GM19351 (cell line): Measurements from ENCODE around the gene SQSTM1.

Experiments
- ATAC-seq: cut with Tn5 transposase; IDR thresholded peaks from one replicate; pipeline ENCODE4 v1.9.1; 2021; ENCODE audit warnings: mild to moderate bottlenecking, moderate library complexity; ENCODE audit not compliant: unreplicated experiment

SQSTM1 gene

DNA sequence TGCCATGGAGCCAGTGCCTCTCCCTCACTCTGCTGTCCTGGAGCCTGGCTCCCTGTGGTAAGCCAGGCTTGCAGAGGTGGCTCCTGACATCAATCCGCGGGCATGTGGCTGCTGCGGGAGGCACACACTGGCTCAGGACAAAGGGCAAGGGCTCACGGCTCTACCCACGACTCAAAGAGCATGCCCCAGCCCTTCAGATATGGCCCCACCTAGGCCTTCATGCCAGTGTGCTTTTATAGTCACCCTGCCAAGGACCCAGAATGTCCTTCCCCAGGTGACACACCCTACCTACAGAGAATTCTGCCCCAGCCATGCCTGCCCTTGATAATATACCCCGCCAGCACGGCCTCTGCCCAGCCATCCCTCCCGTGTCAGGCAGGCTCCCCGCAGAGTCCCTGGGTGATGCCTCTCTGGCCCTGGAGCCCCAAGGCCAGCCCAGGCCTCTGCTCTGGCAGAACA, 15.6 kb upstream of the SQSTM1 start:
- ATAC-seq, result no peak

DNA sequence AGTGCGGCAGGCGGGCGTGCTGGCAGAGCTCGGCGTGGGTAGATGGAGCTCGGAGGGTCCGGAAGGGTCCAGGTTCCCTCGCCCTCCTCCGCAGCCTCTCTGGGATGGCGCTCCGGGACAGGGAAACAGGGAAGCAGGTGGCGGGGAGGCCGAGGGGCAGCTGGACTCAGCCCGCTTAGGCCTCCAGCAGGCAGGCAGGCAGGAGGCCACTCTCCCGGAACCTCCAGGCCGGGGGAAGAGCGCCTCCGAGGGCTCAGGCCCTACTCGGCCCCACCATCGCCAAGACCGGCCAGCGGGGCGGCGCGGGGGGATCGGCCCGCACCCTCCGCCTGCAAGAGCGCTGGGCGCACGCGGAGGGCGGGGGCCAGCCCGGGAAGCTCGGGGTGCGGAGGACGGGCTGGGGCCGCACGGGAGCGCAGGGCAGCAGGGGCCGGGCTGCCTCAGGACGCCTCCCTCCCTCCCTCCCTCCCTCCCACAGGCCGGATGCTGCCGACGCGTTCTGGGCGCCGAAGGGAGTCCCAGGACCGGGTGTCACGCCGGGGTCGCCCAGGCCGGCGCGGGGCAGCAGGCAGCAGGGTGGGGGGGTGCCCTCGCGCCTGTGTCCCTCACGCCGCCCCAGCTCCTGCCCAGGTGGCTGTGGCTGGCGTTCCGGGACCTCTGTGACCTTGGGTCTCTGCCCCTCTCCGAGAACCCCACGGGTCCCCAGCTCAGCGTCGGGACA, 15.0 kb upstream of the SQSTM1 start:
- peak; percentile 24 for ATAC-seq

DNA sequence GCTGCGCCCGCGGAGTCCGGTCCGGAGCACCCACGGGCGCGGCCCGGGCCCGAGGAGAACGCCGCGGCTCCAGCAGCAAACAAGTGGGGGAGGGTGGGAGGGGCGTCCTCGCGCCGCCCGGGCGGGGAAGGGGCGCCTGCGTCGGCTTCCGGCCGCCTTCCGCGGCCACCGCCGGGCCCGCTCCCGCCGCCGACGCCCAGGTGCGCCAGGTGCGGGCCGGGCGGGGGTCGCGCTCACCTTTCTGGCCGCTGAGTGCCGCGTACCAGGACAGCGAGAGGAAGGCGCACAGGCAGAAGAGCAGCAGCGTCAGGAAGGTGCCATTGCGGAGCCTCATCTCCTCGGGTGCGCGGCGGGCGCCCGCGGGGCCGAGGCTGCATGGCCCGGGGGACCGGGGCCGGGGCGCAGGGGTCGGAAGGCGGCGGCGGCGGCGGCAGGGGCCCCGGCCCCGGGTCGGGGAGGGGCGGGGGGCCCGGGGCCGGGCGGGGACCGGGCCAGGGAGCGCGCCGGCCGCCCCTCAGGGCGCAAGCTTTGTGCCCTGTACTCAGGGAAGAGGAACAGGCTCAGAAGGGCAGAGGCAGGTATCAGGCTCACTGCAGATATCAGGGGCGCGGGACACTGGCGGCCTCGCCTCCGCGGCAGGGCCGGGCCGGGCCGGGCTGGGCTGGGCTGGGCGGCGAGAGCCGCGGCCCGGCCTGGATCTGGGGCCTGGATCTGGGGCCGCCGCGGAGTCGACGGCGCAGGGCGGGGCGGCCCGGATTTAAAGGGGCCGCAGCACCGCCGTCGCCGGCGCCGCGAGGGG, 14.3 kb upstream of the SQSTM1 start, which contains the start of gene MGAT4B:
Gene MGAT4B, minus strand, starts transcription at position 617 of the 799 bp plus-strand sequence. Its CDS starts 283 bp downstream, at position 334.
- ATAC-seq, result peak; percentile 67

DNA sequence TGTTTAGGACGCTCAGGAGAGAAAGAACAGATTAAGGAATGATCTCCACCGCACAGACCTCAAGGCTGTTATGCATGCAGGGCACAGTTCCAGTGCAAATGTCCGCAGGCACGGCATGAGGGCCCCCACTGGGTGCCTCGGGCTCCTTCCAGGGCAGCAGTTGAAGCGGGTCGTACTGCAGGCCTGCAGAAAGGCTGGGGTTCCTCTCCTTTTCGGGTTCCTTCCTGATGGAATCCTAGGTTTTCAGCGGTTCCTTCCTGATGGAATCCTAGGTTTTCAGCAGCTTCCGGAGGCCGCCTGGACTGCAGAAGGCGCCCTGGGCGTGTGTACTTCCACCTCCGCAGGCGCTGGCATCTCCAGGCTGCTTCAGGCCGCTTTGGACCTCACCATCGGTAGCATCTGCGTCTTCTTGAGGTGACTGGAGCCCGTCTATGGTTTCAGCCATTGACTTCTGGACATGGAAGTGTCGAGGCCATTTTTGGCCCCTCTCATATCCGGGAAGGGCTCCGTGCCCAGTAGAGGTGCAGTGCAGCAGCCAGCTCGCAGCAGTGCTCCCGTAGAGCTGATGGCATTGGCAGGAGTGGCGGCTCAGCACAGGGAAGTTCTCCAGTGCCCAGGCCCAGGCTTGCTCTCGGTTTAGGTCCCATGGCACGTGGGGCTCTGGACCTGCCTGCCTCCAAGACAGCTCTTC, 8.4 kb upstream of the SQSTM1 start:
- no peak for ATAC-seq

DNA sequence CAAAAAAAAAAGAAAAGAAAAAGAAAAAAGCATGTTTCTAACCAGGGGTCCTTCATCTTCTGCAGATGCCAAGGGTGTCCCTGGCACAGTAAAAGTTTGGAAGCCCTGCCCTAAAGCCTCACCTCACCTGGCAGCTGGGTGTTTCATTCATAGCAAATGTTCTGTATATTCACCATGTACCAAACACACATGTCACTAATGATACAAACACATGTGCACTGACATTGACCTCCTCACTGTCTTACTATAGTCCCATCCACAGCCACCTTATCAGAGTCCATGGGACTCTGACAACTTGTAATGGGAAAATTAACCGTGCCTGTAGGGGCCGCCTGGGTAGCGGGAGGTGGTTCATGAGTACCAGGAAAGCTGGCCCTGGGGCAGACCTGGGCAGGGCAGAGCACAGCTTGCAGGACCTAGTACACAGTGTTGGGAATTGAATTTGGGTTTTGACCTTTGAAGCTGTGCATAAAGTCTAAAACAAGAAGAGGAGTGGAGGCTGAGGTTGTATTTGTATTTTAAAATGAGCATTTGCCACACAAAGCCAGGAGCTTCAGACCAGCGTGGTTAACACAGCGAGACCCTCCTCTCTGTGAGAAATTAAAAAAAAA, 7.6 kb upstream of the SQSTM1 start:
- no peak for ATAC-seq

DNA sequence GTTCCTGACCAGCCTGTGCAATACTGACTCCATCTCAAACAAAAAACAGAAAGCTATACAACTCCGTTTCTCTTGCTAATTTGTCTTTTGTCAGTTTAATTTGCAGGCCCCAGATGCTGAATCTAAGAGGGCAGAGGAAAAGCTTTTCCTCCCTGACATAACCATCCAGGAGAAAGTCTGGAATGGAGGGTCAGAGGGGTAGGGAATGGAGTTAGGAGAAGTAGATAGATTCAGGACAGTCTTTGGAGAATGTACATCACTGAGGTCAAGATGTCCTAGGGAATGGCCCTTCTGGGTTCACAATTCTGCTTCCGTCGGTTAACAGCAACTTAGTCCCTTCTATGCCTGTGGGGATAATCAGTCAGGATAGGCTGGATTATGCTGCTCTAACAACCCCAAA, 6.6 kb upstream of the SQSTM1 start:
- ATAC-seq, result no peak

DNA sequence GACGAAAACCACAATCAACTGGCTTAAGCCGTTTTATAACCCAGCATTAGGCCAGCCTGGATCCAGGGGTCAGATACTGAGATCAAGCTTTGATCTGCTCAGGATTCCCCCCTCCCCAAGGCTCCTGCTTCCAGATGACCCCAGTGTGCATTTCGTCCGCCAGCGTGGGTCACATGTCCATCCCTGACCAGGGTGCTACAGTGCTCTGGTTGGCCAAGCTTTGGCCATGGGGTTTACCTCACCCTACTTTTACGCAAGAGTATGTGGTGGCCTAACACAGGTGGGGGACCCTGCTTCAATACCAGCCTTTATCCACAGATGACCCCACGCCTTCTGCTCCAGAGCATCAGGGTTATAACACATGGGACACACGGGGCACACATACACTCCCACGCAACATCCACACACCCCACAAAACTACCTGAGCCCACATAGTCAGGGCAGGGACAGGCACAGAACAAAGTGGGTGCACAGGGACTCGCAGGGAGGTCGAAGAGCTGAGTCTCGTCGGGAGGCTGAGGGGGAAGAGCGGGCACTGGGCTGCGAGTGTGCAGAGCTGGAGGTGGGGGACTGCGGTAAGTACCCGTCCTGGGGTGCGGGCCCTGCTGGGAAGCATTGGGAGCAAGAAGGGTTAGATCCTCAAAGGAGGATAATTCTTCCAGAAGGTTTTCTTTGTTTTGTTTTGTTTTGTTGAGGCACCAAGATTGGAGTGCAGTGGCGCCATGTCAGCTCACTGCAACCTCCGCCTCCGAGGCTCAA, 5.0 kb upstream of the SQSTM1 start:
- no peak for ATAC-seq

DNA sequence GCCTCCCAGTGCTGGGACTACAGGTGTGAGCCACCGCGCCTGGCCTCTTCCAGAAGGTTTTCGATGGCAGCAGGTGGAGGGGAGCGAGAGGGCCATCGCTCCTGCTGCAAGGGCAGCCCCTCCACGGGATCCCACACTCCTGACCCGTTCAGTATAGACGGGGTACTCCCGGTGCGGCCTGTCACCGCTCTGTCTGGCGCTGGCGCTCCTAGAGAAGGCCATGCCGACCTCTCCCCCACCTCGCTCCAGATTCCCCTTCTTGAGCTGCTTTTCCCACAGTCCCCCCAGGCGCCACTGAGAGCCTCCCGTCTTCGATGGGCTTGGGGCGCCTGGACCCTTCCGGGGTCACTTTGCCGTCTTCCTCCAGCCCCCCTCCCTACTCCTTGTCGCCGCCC, 4.3 kb upstream of the SQSTM1 start:
- ATAC-seq, result no peak

DNA sequence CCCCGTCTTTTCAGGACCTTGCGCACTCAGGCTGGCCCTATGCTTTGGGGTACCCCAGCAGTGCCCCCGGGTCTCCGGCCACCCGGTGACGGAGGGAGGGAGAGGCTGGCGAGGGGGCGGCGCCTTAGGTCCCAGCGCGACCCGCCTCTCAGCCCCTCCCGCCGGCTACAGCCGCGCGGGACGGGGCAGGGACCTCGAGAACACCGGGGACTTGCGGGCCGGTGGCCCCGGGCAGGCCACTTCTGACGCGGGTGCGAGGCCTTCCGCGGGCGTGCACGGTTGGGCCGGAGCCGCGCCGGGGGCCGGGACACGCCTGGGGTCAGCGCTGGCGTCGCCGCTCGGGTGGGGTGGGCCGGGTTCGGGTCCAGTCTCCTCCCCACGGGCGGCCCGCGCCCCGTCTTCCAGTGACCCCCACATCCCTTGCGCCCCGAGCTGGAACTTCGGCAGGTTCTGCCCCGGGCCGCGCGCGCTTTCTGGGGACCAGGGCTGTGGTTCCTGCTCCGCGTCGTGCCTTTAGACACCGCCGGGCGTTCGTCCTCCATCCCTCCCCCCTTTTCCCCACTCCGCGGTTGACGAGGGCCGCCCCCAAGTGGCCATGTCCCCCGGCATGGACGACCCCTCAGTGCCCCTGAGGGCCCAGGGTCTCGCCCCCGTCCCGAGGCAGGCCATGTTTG, 3.8 kb upstream of the SQSTM1 start:
- no peak for ATAC-seq

DNA sequence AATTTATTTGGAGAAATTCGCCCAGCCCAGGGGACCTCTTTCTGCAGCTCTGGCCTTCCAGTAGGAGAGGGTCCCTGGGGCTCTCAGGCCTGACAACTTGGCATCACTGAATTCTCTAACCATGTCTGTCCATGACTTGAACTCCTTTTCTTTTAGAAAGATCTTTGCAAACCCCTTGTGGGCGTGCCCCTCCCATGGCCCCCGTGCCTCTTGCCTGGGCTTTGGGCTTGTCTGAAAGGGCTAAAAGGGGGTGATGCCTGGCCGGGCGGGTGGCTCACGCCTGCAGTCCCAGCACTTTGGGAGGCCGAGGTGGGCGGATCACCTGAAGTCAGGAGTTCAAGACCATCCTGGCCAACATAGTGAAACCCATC, 3.2 kb upstream of the SQSTM1 start:
- ATAC-seq, result no peak

DNA sequence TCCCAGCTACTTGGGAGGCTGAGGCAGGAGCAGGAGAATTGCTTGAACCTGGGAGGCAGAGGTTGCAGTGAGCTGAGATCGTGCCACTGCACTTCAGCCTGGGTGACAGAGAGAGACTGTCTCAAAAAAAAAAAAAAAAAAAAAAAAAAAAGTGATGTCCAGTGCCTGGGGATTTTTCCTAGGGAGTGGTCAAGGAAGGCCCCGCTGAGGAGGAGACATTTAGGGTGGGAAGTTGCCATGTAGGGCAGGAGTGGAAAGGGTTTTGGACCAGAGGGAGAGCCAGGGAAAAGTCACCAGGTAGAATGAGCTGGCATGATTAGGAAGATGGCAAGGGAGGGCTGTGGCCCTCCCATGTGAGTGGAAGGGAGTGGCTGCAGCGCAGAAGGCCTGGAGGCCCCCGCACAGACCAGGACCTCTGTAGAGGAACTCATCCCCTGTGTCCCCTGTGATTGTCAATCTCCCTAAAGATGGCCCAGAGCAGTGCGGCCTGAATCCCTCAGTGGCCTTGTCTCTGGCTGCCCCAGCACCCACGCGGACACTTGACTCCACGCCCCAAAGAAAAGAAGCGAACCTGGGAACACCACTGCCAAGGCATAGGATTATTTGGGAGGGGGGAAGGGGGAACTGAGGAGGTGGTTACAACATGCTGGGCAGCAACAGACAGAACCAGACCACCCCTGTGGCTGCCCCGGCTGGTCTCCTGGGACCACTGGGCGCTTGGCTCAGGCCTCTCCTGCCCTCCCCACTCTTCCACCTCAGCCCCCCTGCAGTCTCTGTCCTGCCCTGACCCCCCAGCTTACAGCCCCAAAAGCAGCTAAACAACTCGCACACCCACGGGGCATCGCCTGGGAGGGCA, 2.6 kb upstream of the SQSTM1 start:
- ATAC-seq, result no peak

DNA sequence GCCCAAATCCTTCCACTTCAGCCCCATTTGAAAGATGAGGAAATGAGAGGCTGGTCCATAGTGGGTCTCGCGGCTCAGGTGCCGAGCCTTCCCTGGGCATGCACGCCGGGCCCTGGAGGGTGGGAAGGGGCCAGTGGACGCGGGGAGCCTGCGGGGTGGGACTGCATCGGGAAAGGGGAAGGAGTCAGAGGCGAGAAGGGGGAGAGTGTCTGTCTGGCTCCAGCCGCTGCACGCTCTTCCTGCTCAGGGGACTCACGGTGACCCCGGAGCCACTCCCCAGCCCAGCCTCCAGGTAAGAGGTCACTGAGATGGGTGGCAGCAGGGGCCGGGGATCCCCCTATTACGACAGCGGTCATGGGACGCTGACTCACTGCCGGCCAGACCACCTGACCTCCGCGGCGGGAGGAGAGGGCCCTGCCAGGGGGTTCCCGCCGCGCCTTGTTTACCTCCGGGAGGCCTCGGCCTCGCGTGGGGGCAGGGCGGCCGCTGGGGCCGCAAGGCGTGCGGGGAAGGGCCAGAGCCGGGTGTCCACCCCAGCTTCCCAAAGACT, 1.9 kb upstream of the SQSTM1 start:
- ATAC-seq, result peak; percentile 62

DNA sequence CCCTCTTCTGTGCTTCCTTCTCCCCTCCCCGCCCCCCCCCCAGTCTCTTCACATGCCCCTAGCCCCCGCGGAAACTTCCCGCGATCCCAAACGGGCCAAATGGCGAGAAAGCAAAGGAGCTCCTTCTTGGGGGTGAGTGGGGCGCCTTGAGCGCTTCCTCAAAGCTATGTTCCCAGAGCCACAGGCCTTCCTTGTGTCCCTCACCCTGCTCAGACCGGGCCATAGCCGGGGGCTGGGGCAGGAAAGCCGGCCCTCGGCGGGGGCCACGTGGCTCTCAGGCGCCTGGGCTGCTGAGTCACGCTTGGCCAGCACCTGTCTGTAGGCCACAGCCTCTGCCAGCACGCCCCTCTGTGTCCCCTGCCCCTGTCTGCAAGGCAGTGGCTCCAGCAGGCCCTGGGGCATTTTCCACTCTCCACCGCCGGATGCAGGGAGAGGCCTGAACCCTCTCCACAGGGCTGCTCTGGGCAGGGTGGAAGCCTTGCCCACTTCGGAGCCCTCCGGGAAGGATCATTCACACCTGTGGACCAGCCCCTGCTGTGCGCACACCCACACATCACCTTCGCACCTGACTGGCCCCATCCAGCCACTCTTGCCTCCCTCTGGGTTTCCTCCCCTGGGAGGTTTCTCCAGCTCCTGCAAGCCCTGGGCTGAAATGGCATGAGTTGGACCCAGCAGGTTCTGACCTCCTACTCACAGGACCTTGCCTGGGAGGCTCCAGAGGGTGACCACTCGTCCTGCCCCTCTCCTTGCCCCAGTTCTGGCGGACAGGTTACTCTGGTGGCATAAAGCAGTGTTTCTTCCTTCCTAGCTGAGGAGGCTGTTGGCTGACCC, 1.2 kb upstream of the SQSTM1 start:
- ATAC-seq, result peak; percentile 16

DNA sequence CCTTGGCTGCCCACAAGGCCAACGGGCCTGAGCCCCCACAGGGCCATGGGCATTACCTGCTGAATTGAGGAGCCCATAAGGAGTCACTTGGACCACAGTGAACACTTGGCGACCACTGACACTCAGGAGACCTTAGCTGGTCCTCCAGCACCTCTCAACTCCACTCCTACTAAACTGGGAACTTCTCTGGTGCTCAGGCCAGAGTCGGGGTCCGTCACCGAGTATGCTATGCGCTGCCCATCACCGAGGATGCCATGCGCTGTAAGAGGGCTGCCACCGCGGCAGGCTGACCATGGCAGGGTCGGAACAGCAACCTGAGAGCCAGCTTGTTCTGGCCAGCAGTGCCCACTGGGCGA, 600 bp upstream of the SQSTM1 start:
- no peak for ATAC-seq

DNA sequence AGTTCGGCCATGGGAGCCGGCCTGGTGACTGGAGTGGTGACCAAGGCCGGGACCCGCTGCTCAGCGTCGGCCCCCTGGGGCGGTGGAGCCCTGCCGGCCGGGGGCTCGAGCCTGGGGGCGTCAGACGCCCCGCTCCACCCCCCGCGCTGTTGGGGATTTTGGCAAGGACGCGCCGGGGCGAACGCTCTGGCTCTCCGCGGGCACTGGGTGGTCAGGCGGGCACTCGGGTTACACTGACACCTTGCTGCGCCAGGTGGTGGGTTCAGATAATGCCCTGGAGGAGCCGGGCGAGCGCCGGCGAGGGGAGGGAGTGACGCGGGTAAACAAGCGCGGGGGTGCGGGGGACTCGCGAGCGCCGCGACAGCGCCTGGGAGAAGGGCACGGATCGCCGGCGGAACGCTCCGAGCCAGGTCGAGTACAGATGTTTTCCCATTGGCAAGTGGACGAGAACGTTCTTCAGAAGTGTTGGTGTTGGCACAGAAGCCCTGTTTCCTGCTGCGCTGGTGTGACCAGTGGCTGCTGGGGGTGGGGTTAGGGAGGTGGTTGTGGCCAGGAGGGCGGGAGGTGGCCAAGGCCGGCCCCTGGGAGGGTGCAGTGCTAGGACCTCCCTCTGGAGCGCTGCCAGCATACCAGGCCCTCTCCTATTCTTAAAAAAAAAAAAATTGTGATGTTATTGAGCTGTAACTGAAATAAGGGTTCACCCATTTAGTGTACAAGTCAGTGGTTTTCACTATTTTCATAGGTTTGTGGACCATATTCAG, 773 bp downstream of the SQSTM1 start:
- ATAC-seq, result peak; percentile 53

DNA sequence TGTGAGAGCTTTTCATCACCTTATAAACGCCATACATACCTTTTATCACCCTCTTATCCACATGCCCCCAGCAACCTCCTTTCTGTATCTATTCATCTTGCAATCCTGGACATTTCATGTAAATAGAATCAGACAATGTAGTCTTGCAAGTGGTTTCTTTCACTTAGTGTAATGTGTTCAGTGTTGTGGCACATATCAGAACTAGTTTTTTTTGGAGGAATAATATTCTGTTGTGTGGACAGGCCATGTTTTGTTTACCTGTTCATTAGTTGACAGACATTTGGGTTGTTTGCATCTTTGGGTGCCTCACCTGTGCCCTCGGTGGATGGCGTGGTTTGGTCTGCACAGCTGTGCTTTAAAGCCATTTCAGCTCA, 1.3 kb downstream of the SQSTM1 start:
- no peak for ATAC-seq

DNA sequence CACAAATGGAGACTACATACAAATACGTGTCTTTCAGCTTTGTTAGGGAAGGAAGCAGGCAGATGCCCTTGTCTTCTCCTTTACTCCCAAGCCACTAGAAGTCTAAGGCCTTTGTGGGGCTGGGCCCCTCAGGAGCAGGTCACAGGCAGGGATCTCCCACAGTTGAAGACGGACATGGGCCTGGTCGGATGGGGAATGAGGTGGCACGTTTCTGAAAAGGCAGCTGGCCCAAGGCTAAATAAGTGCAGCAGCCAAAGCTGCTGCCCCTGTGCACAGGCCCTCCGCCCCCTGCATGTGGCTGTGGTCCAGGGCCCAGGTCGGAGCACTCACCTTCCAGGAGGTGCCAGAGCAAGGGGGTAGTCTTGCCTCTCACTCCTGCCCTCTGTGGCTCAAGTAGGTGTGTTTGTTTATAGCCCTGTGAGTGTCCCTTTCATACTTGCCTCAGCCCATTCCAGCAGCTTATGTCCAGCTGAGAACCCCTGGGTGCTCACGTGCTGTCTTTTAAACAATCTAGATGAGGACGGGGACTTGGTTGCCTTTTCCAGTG, 1.8 kb downstream of the SQSTM1 start:
- no peak for ATAC-seq
